ENCODE results near the gene ACSL3. TPM values are rescaled to one million over a fixed set of nuclear protein-coding genes. Genes with fewer than 3 reads are reported as not detected.

ACSL3 gene
- total and polyA plus RNA-seq, 2 donors (not counting 1 experiment from before 2014, with no cell fraction given): 6.7 to 46.0 TPM

- Mint-ChIP-seq H3K4me1 (no peaks in the 10 kb centered on the region), H3K4me3 (no peak overlapping the region), H3K27me3 (peaks cover 20% of the 10 kb centered on the region), H3K9me3 (ENCODE audit: insufficient read depth) (no peaks in the 10 kb centered on the region), H3K27ac (no peak overlapping the region)
- Histone ChIP-seq H3K4me3 (ENCODE audit: control extremely low read depth in 1 of 5, extremely low read depth in 1 of 5, insufficient read depth in 1 of 5, low read depth in 2 of 5, low read length in 4 of 5) (no peak overlapping the region), H3K9ac (ENCODE audit: low read length) (no peak overlapping the region), H3K36me3 (replicated peaks in 1 of 2; ENCODE audit: control extremely low read depth in 1 of 2, control insufficient read depth in 1 of 2, extremely low read depth in 1 of 2, insufficient read depth in 2 of 2, low read length in 1 of 2) (no peaks in the 10 kb centered on the region), H3K79me2 (ENCODE audit: control insufficient read depth, insufficient read depth, low read length) (no peaks in the 10 kb centered on the region), H2AFZ (ENCODE audit: insufficient read depth, low read depth, low read length, poor library complexity, severe bottlenecking) (no peak overlapping the region), H3K27ac (ENCODE audit: low read length in 2 of 2) (no peak overlapping the region), H3K27me3 (replicated peaks in 1 of 4; ENCODE audit: control extremely low read depth in 1 of 4, control insufficient read depth in 3 of 4, insufficient read depth in 4 of 4, low read length in 3 of 4) (no peaks in the 10 kb centered on the region), H3K4me1 (ENCODE audit: control insufficient read depth in 2 of 2, insufficient read depth in 2 of 2, low read length in 2 of 2) (no peaks in the 10 kb centered on the region), H4K20me1 (ENCODE audit: control insufficient read depth, insufficient read depth, low read length, poor library complexity, severe bottlenecking) (no peaks in the 10 kb centered on the region), H3K4me2 (replicated peaks; ENCODE audit: low read depth, low read length, poor library complexity, severe bottlenecking) (no peak overlapping the region), H3K9me3 (ENCODE audit: control extremely low read depth in 1 of 3, control insufficient read depth in 2 of 3, insufficient read depth in 1 of 3, low read length in 2 of 3) (peaks cover 0 to 5% (median 0%) of the 10 kb centered on the region in 3 donors)
- DNase-seq (no peak), ATAC-seq (ENCODE audit: low read depth) (no peak)
- intact Hi-C loops (cut with micrococcal nuclease): no loop called here
- ChIA-PET POLR2A (no interaction called here), CTCF (interaction anchor here (0.6 kb wide), 1 partner anchor 236 kb away, joined by 3 read pairs; no protein-coding TSS in a partner anchor)
- no peak for TF ChIP-seq CTCF (IDR thresholded peaks at IDR 0.05)
- no peak for TF ChIP-seq EZH2 (IDR thresholded peaks at IDR 0.05; ENCODE audit: borderline replicate concordance, insufficient read depth, low read depth, low read length, poor library complexity, severe bottlenecking)
- no CpG with 5 or more reads among the region's 1 CpG for WGBS (ENCODE audit: insufficient coverage)
Measured at GRCh38 chr2:222949073-222949472, 88.2 kb downstream of the ACSL3 start.

DNA sequence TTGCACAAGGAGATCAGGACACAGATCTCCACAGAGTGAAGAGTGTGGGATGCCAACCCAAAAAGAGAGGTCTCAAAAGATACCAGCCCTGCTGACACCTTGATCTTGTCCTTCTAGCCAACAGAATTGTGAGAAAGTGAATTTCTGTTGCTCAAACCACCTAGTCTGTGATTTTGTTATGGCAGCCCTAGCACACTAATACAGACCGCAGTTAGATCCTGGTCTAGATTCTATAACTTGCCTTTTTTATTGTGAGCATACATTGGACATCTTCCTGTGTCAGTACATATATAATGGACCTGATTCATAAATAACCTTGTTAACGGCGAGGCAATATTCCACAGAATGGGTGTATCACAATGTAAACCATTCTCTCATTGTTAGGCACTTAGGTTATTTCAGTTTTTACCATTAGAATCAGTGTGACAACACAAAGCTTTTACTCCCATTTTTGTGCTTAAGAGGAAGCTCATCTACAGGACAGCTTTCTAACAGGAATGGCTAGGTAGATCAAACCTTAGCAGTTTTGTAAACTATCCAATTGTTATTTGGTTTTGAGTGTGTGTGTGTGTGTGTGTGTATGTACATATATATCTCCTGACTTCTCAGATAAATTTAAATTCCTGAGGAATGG is 89.0 kb downstream of the ACSL3 start:
- Mint-ChIP-seq H3K4me1 (no peaks in the 10 kb centered on the region), H3K27me3 (peaks cover 27% of the 10 kb centered on the region), H3K27ac (no peak overlapping the region), H3K9me3 (ENCODE audit: insufficient read depth) (no peaks in the 10 kb centered on the region), H3K4me3 (no peak overlapping the region)
- Histone ChIP-seq H3K27ac (ENCODE audit: low read length in 2 of 2) (no peak overlapping the region), H3K9me3 (ENCODE audit: control extremely low read depth in 1 of 3, control insufficient read depth in 2 of 3, insufficient read depth in 1 of 3, low read length in 2 of 3) (peaks cover 0 to 5% (median 0%) of the 10 kb centered on the region in 3 donors), H3K4me3 (ENCODE audit: control extremely low read depth in 1 of 5, extremely low read depth in 1 of 5, insufficient read depth in 1 of 5, low read depth in 2 of 5, low read length in 4 of 5) (no peak overlapping the region), H3K9ac (ENCODE audit: low read length) (no peak overlapping the region), H3K4me2 (replicated peaks; ENCODE audit: low read depth, low read length, poor library complexity, severe bottlenecking) (no peak overlapping the region), H2AFZ (ENCODE audit: insufficient read depth, low read depth, low read length, poor library complexity, severe bottlenecking) (no peak overlapping the region), H3K4me1 (ENCODE audit: control insufficient read depth in 2 of 2, insufficient read depth in 2 of 2, low read length in 2 of 2) (no peaks in the 10 kb centered on the region), H3K36me3 (replicated peaks in 1 of 2; ENCODE audit: control extremely low read depth in 1 of 2, control insufficient read depth in 1 of 2, extremely low read depth in 1 of 2, insufficient read depth in 2 of 2, low read length in 1 of 2) (no peaks in the 10 kb centered on the region), H3K79me2 (ENCODE audit: control insufficient read depth, insufficient read depth, low read length) (no peaks in the 10 kb centered on the region), H3K27me3 (replicated peaks in 1 of 4; ENCODE audit: control extremely low read depth in 1 of 4, control insufficient read depth in 3 of 4, insufficient read depth in 4 of 4, low read length in 3 of 4) (no peaks in the 10 kb centered on the region), H4K20me1 (ENCODE audit: control insufficient read depth, insufficient read depth, low read length, poor library complexity, severe bottlenecking) (no peaks in the 10 kb centered on the region)
- POLR2A ChIA-PET: interaction anchor here (0.7 kb wide), 1 partner anchor 37 kb away, joined by 4 read pairs; no protein-coding TSS in a partner anchor
- CTCF ChIA-PET: interaction anchor here (0.6 kb wide), 1 partner anchor 237 kb away, joined by 3 read pairs; no protein-coding TSS in a partner anchor
- ATAC-seq (ENCODE audit: low read depth) (no peak), DNase-seq (no peak)
- intact Hi-C loops (cut with micrococcal nuclease): no loop called here
- TF ChIP-seq CTCF (IDR thresholded peaks at IDR 0.05): no peak
- TF ChIP-seq EZH2 (IDR thresholded peaks at IDR 0.05; ENCODE audit: borderline replicate concordance, insufficient read depth, low read depth, low read length, poor library complexity, severe bottlenecking): no peak
- no CpG with 5 or more reads among the region's 3 CpGs for WGBS (ENCODE audit: insufficient coverage)
